NB4 (cell line): Measurements from ENCODE around the gene ELF1.

Experiments used
- CTCF ChIP-seq: IDR thresholded peaks from one replicate; pipeline ENCODE4 v1.5.1; 2012; ENCODE audit warnings: low read depth, low read length
- MAX ChIP-seq: IDR thresholded peaks from 2 replicates; pipeline ENCODE4 v1.6.1; 2011; ENCODE audit warnings: low read depth, low read length
- POLR2A ChIP-seq: IDR thresholded peaks from 2 replicates; pipeline ENCODE4 v1.6.1; 2011; ENCODE audit warnings: mild to moderate bottlenecking; ENCODE audit not compliant: insufficient read length; ENCODE audit errors: extremely low read depth

GRCh38 chr13:41017817-41018601 lies 1.1 kb downstream of the ELF1 start:
- TF ChIP-seq CTCF (no peak), POLR2A (no peak), MAX (no peak)
